ENCODE data around the gene FOXB2.
"Not testable (repeated sequence)": the region's sequence is repeated elsewhere in the genome, so short reads cannot be mapped to it uniquely, and the experiment has no call there.

The FOXB2 gene

GRCh38 chr9:77016526-77017504, 2.6 kb upstream of the FOXB2 start:
- no peak for DNase-seq

- DNase-seq: no peak
These were observed 2.0 kb upstream of the FOXB2 start for GRCh38 chr9:77017505-77017894.

GRCh38 chr9:77018058-77018968, 1.1 kb upstream of the FOXB2 start:
- no peak for DNase-seq

DNA sequence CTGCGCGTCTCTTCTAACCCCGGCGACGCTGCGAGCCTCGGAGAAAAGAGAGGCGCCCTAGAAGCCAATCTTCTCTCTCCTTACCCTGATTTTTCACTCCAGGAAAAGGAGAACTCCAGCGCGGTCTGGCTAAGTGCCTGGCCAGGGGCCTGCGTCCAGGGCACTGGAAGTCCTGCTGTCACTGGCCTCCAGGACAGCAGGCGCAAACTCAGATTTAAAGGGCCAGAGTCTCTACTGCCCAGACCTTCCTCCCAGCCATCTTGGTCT, 553 bp upstream of the FOXB2 start:
- DNase-seq: no peak

- no peak for DNase-seq
These were observed 514 bp downstream of the FOXB2 start for GRCh38 chr9:77019926-77020412.

- DNase-seq: no peak
These were observed 1.2 kb downstream of the FOXB2 start for GRCh38 chr9:77020413-77021290.

GRCh38 chr9:77021291-77021894, 1.9 kb downstream of the FOXB2 start:
- DNase-seq: no peak

- no peak for DNase-seq
These were observed 2.7 kb downstream of the FOXB2 start for GRCh38 chr9:77021922-77022782.

DNA sequence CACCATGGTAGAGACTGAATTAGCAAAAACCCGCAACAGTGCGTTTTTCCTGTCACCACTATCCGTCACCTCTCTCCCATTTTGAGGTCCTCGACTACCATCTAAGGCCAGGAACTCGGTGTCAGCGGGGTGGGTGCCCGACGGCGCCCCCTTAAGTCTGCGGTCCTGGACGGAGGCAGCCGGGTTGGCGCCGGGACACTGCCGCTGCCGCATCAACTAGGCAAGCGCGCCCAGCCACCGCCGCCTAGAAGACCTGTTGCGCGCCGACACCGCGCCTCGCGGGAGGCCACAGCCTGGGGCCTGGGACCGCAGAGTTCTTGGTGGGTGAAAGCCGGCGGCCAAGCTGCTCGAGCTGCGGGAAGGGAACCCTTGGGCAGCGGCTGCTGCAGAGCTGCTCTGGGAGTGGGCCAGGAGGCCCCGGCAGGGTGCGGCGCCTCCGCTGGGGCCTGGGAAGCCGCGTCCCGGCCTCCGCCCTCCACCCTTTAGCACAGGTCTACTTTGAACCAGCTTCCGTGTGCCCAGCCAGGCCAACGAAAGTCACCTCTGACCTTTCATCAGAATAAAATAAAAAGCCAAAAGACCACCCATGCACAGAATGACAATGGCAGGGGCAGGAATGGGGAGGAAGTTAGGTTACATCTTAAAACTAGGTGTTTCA, 3.5 kb downstream of the FOXB2 start:
- no peak for DNase-seq

DNA sequence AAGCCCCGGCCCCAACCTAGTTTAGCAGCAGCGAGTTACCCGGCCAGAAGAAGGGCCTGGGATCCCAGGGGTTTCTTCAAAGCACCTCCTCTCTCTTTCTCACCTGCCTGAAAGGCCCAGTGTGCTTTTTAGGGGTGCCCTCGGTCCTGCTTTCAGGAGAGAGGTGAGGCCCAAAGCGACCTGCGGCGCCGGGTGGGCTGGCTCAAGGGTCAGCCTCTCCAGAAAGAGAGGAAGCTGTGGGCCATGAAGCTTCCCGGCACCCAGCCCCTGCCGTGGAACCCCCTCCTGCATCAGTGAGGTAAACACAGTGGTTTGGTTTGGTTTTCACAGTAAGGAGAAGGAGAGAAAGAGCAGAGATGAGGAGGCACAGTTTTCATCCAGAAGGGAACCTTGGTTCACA, 4.3 kb downstream of the FOXB2 start:
- DNase-seq: no peak

- DNase-seq: no peak
These were observed 5.5 kb downstream of the FOXB2 start for GRCh38 chr9:77024776-77025545.

- no peak for DNase-seq
These were observed 9.0 kb downstream of the FOXB2 start for GRCh38 chr9:77028478-77028877.

DNA sequence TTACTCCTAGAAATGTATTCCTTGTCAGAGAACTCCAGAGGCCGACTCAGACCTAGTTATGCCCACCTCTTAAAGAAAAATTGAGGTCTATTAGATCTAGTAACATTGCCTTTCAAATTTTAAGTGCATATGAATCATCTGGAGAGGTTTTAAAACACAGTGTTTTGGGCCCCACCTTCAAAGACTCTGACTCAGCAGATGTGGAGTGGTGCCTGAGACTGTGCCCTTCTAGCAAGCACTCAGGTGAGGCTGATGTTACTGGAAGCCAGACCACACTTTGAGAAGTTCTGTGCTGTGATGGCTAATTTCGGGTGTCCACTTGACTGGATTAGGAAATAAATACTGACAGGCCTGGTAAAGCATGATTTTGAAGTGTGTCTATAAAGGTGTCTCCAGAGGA, 10.6 kb downstream of the FOXB2 start:
- DNase-seq: no peak

DNA sequence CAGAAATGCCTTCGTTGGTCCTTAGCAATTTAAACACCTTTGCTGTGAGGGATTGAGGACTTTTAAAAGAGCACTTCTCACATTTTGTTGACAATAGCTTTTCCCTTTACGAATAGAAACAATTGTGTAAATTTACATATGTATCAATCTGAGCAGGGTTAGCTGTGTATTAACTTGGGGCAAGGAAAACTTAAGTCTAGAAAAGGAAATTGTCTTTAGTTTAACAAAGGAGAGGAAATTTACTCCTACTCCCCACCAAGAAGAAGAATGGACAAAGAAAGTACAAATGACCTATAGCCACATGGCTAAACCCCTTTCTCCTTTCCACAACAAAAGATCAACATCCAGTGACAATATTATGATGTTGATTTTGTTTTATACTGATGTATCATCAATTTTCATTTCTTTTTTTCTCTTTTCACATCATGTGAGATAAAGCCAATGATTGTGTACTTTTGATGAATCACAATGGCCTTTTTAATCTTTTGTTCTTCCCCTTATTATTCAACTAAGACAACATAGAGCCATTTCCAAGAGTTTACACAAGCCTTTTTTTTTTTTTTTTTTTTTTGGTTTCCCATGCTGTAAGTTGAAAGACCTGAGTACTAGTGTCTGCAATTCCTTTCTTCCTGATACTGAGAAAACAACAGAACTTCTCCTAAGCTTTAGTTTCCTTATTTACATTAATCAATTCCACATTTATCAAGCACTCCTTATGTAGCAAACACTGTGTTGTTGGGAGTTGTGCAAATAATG, 19.0 kb downstream of the FOXB2 start:
- DNase-seq: no peak

DNA sequence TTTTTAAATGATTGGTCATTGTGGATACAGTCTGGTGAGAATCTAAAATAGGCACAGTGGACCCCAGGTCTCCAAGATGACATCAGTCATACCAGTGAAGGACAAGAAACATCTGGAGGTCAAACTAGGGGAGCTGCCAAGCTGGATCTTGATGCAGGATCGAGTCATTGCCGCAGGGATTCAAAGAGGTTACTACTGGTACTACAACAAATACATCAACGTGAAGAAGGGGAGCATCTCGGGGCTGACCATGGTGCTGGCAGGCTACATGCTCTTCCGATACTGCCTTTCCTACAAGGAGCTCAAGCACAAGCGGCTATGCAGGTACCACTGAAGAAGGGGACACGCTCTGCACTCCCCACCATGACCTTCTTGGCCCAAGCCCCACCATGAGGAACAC, 20.9 kb downstream of the FOXB2 start:
- DNase-seq: no peak

- DNase-seq: not testable (repeated sequence)
These were observed 24.3 kb downstream of the FOXB2 start for GRCh38 chr9:77043743-77044142.

DNA sequence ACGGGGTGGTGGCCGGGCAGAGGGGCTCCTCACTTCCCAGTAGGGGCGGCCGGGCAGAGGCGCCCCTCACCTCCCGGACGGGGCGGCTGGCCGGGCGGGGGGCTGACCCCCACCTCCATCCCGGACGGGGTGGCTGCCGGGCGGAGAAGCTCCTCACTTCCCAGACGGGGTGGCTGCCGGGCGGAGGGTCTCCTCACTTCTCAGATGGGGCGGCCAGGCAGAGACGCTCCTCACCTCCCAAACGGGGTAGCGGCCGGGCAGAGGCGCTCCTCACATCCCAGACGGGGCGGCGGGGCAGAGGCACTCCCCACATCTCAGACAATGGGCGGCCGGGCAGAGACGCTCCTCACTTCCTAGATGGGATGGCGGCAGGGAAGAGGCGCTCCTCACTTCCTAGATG, 41.2 kb downstream of the FOXB2 start:
- not testable (repeated sequence) for DNase-seq

DNA sequence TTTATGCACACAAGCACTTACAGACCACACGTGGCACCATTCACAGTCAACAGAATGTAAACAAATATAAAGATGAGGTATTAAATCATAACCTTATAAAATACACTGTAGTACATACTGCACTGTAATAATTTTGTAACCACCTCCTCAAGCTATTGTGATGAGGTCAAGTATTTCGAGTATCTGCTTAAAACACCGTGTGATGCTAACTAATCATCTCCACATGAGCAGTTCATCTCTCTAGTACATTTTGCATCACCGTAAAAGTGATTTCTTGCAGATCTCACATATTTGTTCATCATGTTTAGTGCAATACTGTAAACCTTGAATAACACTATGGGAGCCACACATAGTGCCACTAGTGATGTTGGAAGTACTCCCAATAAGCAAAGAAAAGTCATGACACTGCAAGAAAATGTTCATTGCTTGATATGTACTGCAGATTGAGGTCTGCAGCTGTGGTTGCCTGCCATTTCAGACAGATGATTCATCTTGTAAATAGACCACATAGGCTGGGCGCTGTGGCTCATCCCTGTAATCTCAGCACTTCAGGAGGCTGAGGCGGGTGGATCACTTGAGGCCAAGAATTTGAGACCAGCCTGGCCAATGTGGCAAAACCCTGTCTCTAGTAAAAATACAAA, 44.3 kb downstream of the FOXB2 start:
- DNase-seq: no peak

DNA sequence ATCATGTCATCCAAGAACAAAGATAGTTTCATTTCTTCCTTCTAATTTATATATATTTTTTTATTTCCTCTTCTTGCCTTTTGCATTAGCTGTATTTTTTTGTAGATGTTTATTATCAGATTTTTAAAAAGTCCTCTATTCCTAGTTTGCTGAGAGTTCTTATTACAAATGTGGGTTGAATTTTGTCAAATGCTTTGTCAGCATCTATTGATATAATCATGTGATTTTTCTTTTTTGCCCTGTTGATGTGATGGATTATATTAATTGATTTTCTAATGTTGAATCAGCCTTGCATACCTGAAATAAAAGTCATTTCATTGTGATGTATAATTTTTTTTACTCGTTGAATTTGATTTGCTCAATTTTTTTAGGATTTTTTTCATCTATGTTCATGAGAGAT, 46.9 kb downstream of the FOXB2 start:
- DNase-seq: no peak
